Right atrium auricular region (tissue), 2 donors: ENCODE data around the gene AQP3. TPM values are rescaled to one million over a fixed set of nuclear protein-coding genes. Genes with fewer than 3 reads are reported as not detected.
"Not testable (repeated sequence)": the region's sequence is repeated elsewhere in the genome, so short reads cannot be mapped to it uniquely, and the experiment has no call there.

Source experiments
- DNase-seq: peaks from one replicate; pipeline ENCODE4 v3.0.0-alpha.2; 2019; ENCODE audit warnings: low spot score
- H3K27ac ChIP-seq, 2 donors: fragments of 200-600 bp; sonication (generic); 1 replicate in 1 of 2; 2 replicates in 1 of 2; pipeline ENCODE4 v1.5.1; 2016 to 2019
- H3K27me3 ChIP-seq, 2 donors: fragments of 200-600 bp; sonication (generic); one replicate each; pipeline versions ENCODE4 v1.5.1 to v1.6.0; 2017 to 2019
- H3K36me3 ChIP-seq: fragments of 200-600 bp; sonication (generic); one replicate; pipeline ENCODE4 v1.5.1; 2016
- H3K4me1 ChIP-seq, 2 donors: fragments of 200-600 bp; sonication (generic); one replicate each; pipeline versions ENCODE4 v1.5.1 to v1.6.0; 2017 to 2019
- H3K4me3 ChIP-seq, 2 donors: fragments of 200-600 bp; sonication (generic); 1 replicate in 1 of 2; 2 replicates in 1 of 2; pipeline ENCODE4 v1.5.1; 2017 to 2019; ENCODE audit warnings: mild to moderate bottlenecking in 1 of 2, moderate library complexity in 1 of 2
- H3K9me3 ChIP-seq, 2 donors: fragments of 200-600 bp; sonication (generic); one replicate each; pipeline ENCODE4 v1.5.1; 2019
- CTCF ChIP-seq, 2 donors: fragments of 200-600 bp; sonication (generic); IDR thresholded peaks; one replicate each; pipeline ENCODE4 v1.5.1; 2019; ENCODE audit warnings: antibody characterized with exemption in 2 of 2
- total RNA-seq, 2 donors: library from RNA; depleted of rRNA; stranded (reverse); fragments of >200 nt; gene quantifications; one replicate each; pipeline ENCODE4 v1.1.0, GENCODE V29; 2016

The AQP3 gene
- total RNA-seq, 2 donors from 2014 or later, result 14.3 to 116 TPM

- Histone ChIP-seq H3K9me3 (no peaks in the 10 kb centered on the region), H3K36me3 (no peaks in the 10 kb centered on the region), H3K27me3 (no peaks in the 10 kb centered on the region), H3K4me1 (peaks cover 0 to 14% of the 10 kb centered on the region in 2 donors), H3K27ac (no peak overlapping the region), H3K4me3 (no peak overlapping the region)
- no peak for TF ChIP-seq CTCF (IDR thresholded peaks at IDR 0.05)
- DNase-seq, result no peak
Observed at GRCh38 chr9:33431420-33431819, 16.0 kb downstream of the AQP3 start.

GRCh38 chr9:33430942-33431341, 16.5 kb downstream of the AQP3 start:
- TF ChIP-seq CTCF (IDR thresholded peaks at IDR 0.05), result no peak
- peaks cover 0 to 11% of the 10 kb centered on the region in 2 donors for H3K4me1 ChIP-seq
- no peak overlapping the region for H3K27ac ChIP-seq
- H3K9me3 ChIP-seq, result no peaks in the 10 kb centered on the region
- H3K27me3 ChIP-seq, result no peaks in the 10 kb centered on the region
- no peak for DNase-seq
- H3K36me3 ChIP-seq, result no peaks in the 10 kb centered on the region
- H3K4me3 ChIP-seq, result no peak overlapping the region

- no peaks in the 10 kb centered on the region for H3K9me3 ChIP-seq
Observed at GRCh38 chr9:33429256-33429985, 18.0 kb downstream of the AQP3 start.

GRCh38 chr9:33426843-33427293, 20.5 kb downstream of the AQP3 start:
- no peak for DNase-seq
- no peaks in the 10 kb centered on the region for H3K9me3 ChIP-seq

More at GRCh38 chr9:33429256-33429985, 18.0 kb downstream of the AQP3 start:
- Histone ChIP-seq H3K27me3 (no peaks in the 10 kb centered on the region), H3K27ac (no peak overlapping the region), H3K36me3 (no peaks in the 10 kb centered on the region), H3K4me1 (peaks cover 0 to 11% of the 10 kb centered on the region in 2 donors), H3K4me3 (no peak overlapping the region)
- TF ChIP-seq CTCF (IDR thresholded peaks at IDR 0.05), result no peak
- no peak for DNase-seq

GRCh38 chr9:33425128-33425533, 22.3 kb downstream of the AQP3 start:
- no peak for DNase-seq
- no peak overlapping the region for H3K4me3 ChIP-seq
- no peaks in the 10 kb centered on the region for H3K27me3 ChIP-seq
- H3K4me1 ChIP-seq, result no peaks in the 10 kb centered on the region
- TF ChIP-seq CTCF (IDR thresholded peaks at IDR 0.05), result no peak
- no peaks in the 10 kb centered on the region for H3K9me3 ChIP-seq
- no peak overlapping the region for H3K27ac ChIP-seq
- H3K36me3 ChIP-seq, result no peaks in the 10 kb centered on the region

More at GRCh38 chr9:33426843-33427293, 20.5 kb downstream of the AQP3 start:
- Histone ChIP-seq H3K27me3 (no peaks in the 10 kb centered on the region), H3K4me3 (no peak overlapping the region), H3K4me1 (peaks cover 0 to 11% of the 10 kb centered on the region in 2 donors), H3K27ac (no peak overlapping the region), H3K36me3 (no peaks in the 10 kb centered on the region)
- TF ChIP-seq CTCF (IDR thresholded peaks at IDR 0.05), result no peak

GRCh38 chr9:33424492-33424891, 22.9 kb downstream of the AQP3 start:
- H3K4me1 ChIP-seq, H3K27ac ChIP-seq, H3K9me3 ChIP-seq, H3K4me3 ChIP-seq, DNase-seq, H3K36me3 ChIP-seq, H3K27me3 ChIP-seq: not testable (repeated sequence)

GRCh38 chr9:33424043-33424442, 23.4 kb downstream of the AQP3 start:
- not testable (repeated sequence) for H3K27ac ChIP-seq, H3K36me3 ChIP-seq, H3K4me3 ChIP-seq, H3K4me1 ChIP-seq, H3K27me3 ChIP-seq, H3K9me3 ChIP-seq, DNase-seq
